H1 (cell line): ENCODE data around the gene UBXN1. TPM values are rescaled to one million over a fixed set of nuclear protein-coding genes. Genes with fewer than 3 reads are reported as not detected.

Experiments
- CHD7 ChIP-seq: fragments of 300-600 bp; sonication (generic); IDR thresholded peaks from 2 replicates; pipeline ENCODE4 v1.7.1; 2012; ENCODE audit warnings: low read length, moderate library complexity, mild to moderate bottlenecking, inconsistent platforms; ENCODE audit not compliant: insufficient replicate concordance
- POLR2A ChIP-seq, 2 experiments: IDR thresholded peaks; 1 replicate in 1 of 2; 2 replicates in 1 of 2; pipeline ENCODE4 v1.6.1; 2011; ENCODE audit warnings: low read depth in 2 of 2, low read length in 2 of 2, mild to moderate bottlenecking in 2 of 2; ENCODE audit errors: control extremely low read depth in 1 of 2
- RFX5 ChIP-seq: IDR thresholded peaks from 2 replicates; pipeline ENCODE4 v1.6.1; 2011; ENCODE audit warnings: low read depth, low read length, improper control_type of control experiment, borderline replicate concordance
- polyA plus RNA-seq, 7 experiments: library from polyadenylated mRNA; depleted of rRNA in 3 of 7; stranded (reverse) in 5 of 7; unstranded in 2 of 7; fragments of >200 nt in 5 of 7; fragments of 200-250 nt in 2 of 7; gene quantifications; 1 replicate in 5 of 7; 2 replicates in 1 of 7; 4 replicates in 1 of 7; pipeline versions ENCODE4 v1.2.1 to v1.2.3, GENCODE V29; 2011 to 2013; ENCODE audit warnings: missing spikeins in 2 of 7, mixed read lengths in 2 of 7
- total RNA-seq: library from RNA; stranded (reverse); fragmentation: NEBNext Ultra II Directional; extraction: Animal tissue kit (Norgen Biotek cat#: 25700); gene quantifications from 2 replicates; pipeline ENCODE4 v1.2.1, GENCODE V29; 2021

Gene UBXN1
- total and polyA plus RNA-seq, 2 of the 8 experiments (the other 6 are each of a cell fraction or from before 2014, with no cell fraction given): 78.6 to 114 TPM

- TF ChIP-seq CHD7 (no peak), POLR2A (IDR thresholded peaks at IDR 0.05; ENCODE audit: control extremely low read depth in 1 of 2, low read depth in 2 of 2, low read length in 2 of 2) (no peak), RFX5 (no peak)
These were observed 24.6 kb downstream of the UBXN1 start (continued) for GRCh38 chr11:62654297-62654696.
